Smooth muscle cell (in vitro differentiated cells): ENCODE measurements around the gene CYP26B1. TPM values are rescaled to one million over a fixed set of nuclear protein-coding genes. Genes with fewer than 3 reads are reported as not detected.

Experiments
- DNase-seq: peaks from one replicate; lab custom pipeline; 2025; ENCODE audit not compliant: unreplicated experiment; lab: John Stamatoyannopoulos, UW
- H2AFZ ChIP-seq: fragments of 200-600 bp; sonication (generic); 2 replicates; pipeline ENCODE4 v1.6.0; 2016; ENCODE audit warnings: antibody characterized with exemption, low read depth, mild to moderate bottlenecking
- H3F3A ChIP-seq: fragments of 200-600 bp; sonication (generic); 2 replicates; pipeline ENCODE4 v1.6.0; 2017; ENCODE audit warnings: antibody characterized with exemption, low read depth
- H3K27ac ChIP-seq: fragments of 200-600 bp; sonication (generic); 2 replicates; pipeline ENCODE4 v1.5.1; 2016; ENCODE audit warnings: low read depth, mild to moderate bottlenecking
- H3K27me3 ChIP-seq: fragments of 200-600 bp; sonication (generic); 2 replicates; pipeline ENCODE4 v1.6.1; 2016; ENCODE audit warnings: low read depth, mild to moderate bottlenecking
- H3K36me3 ChIP-seq: fragments of 200-600 bp; sonication (generic); 2 replicates; pipeline ENCODE4 v1.5.1; 2016; ENCODE audit warnings: low read depth
- H3K4me1 ChIP-seq: fragments of 200-600 bp; sonication (generic); 2 replicates; pipeline ENCODE4 v1.5.1; 2016; ENCODE audit warnings: low read depth
- H3K4me2 ChIP-seq: fragments of 200-600 bp; sonication (generic); 2 replicates; pipeline ENCODE4 v1.6.0; 2016; ENCODE audit warnings: mild to moderate bottlenecking
- H3K4me3 ChIP-seq: fragments of 200-600 bp; sonication (generic); 2 replicates; pipeline ENCODE4 v1.5.1; 2016; ENCODE audit warnings: mild to moderate bottlenecking
- H3K79me2 ChIP-seq: fragments of 200-600 bp; sonication (generic); 2 replicates; pipeline ENCODE4 v1.6.0; 2016; ENCODE audit warnings: low read depth, mild to moderate bottlenecking
- H3K9ac ChIP-seq: fragments of 200-600 bp; sonication (generic); 2 replicates; pipeline ENCODE4 v1.6.0; 2016; ENCODE audit warnings: low read depth
- H3K9me3 ChIP-seq: fragments of 200-600 bp; sonication (generic); replicated peaks from 2 replicates; pipeline ENCODE4 v1.5.1; 2016; ENCODE audit warnings: low read depth
- H4K20me1 ChIP-seq: fragments of 200-600 bp; sonication (generic); 2 replicates; pipeline ENCODE4 v1.6.0; 2016; ENCODE audit warnings: low read depth
- CTCF ChIP-seq: fragments of 200-600 bp; sonication (generic); IDR thresholded peaks from 2 replicates; pipeline ENCODE4 v1.5.1; 2017; ENCODE audit warnings: borderline replicate concordance, mild to moderate bottlenecking, antibody characterized with exemption; ENCODE audit not compliant: insufficient read depth, poor library complexity, severe bottlenecking
- WGBS: methylation state at CpG from one replicate; pipeline ENCODE4 v1.1.7; 2016; ENCODE audit warnings: low lambda C conversion rate; 5-methylcytosine and 5-hydroxymethylcytosine counted together
- polyA plus RNA-seq: library from polyadenylated mRNA; unstranded; fragments of >200 nt; fragmentation: Nextera tagmentation; extraction: Ambion mirVana; gene quantifications from 2 replicates; pipeline ENCODE4 v1.2.1, GENCODE V29; 2016
- total RNA-seq: library from RNA; depleted of rRNA; stranded (reverse); fragments of >200 nt; gene quantifications from 2 replicates; pipeline ENCODE4 v1.2.3, GENCODE V29; 2014

The CYP26B1 gene
- total and polyA plus RNA-seq, 2 experiments from 2014 or later = 0.48 to 1.1 TPM

- TF ChIP-seq CTCF = no peak
- no peak overlapping the region for H3K4me3 ChIP-seq
- no peaks in the 10 kb centered on the region for H3F3A ChIP-seq
- H3K27me3 ChIP-seq = no peaks in the 10 kb centered on the region
- H3K36me3 ChIP-seq = no peaks in the 10 kb centered on the region
- H2AFZ ChIP-seq = no peak overlapping the region
- no peaks in the 10 kb centered on the region for H3K9me3 ChIP-seq
- H4K20me1 ChIP-seq = no peaks in the 10 kb centered on the region
- no peak overlapping the region for H3K9ac ChIP-seq
- no peak for DNase-seq
- no peaks in the 10 kb centered on the region for H3K79me2 ChIP-seq
- H3K4me2 ChIP-seq = no peak overlapping the region
- no peaks in the 10 kb centered on the region for H3K4me1 ChIP-seq
- 90% methylated on average over 2 of the region's 2 CpGs for WGBS
- no peak overlapping the region for H3K27ac ChIP-seq
Observed at GRCh38 chr2:72085513-72085912, 62.1 kb downstream of the CYP26B1 start.

DNA sequence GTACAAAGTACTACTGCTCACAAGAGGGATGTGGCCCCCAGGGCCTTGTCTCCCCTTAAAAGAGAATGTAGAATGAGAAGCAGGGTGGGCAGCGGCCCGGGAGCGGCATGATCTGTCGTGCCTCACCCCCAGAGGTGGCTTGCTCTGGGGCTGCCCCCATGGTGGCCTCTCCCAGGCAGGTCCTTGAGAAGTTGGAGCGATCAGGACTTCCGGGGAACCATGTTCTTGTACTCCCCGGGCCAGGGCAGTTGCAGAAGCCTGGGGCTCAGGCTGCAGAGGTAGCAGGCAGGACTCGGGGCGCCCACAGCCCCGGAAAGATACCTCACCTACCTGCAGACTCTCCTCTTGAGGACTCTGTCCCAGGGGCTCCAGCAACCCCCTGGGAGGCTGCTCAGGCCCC is 62.6 kb downstream of the CYP26B1 start:
- no peak for TF ChIP-seq CTCF
- H3K9me3 ChIP-seq = no peaks in the 10 kb centered on the region
- H3K27me3 ChIP-seq = no peaks in the 10 kb centered on the region
- no peaks in the 10 kb centered on the region for H3K79me2 ChIP-seq
- no peak overlapping the region for H3K27ac ChIP-seq
- H3F3A ChIP-seq = no peaks in the 10 kb centered on the region
- H3K36me3 ChIP-seq = no peaks in the 10 kb centered on the region
- no peaks in the 10 kb centered on the region for H3K4me1 ChIP-seq
- DNase-seq = no peak
- no peaks in the 10 kb centered on the region for H4K20me1 ChIP-seq
- 94% methylated on average over 10 of the region's 10 CpGs for WGBS
- H3K9ac ChIP-seq = no peak overlapping the region
- no peak overlapping the region for H2AFZ ChIP-seq
- H3K4me3 ChIP-seq = no peak overlapping the region
- H3K4me2 ChIP-seq = no peak overlapping the region

GRCh38 chr2:72084584-72084976 is 63.1 kb downstream of the CYP26B1 start:
- TF ChIP-seq CTCF = no peak
- H3K4me2 ChIP-seq = no peak overlapping the region
- H3K4me1 ChIP-seq = no peaks in the 10 kb centered on the region
- no peaks in the 10 kb centered on the region for H3K9me3 ChIP-seq
- no peaks in the 10 kb centered on the region for H4K20me1 ChIP-seq
- H2AFZ ChIP-seq = no peak overlapping the region
- no peak overlapping the region for H3K9ac ChIP-seq
- WGBS = 57% methylated on average over 6 of the region's 6 CpGs
- no peak overlapping the region for H3K4me3 ChIP-seq
- no peak overlapping the region for H3K27ac ChIP-seq
- H3K36me3 ChIP-seq = no peaks in the 10 kb centered on the region
- DNase-seq = no peak
- no peaks in the 10 kb centered on the region for H3K79me2 ChIP-seq
- H3K27me3 ChIP-seq = no peaks in the 10 kb centered on the region
- H3F3A ChIP-seq = no peaks in the 10 kb centered on the region

GRCh38 chr2:72083751-72084583 is 63.7 kb downstream of the CYP26B1 start:
- Histone ChIP-seq H3K36me3 (no peaks in the 10 kb centered on the region), H3K4me3 (no peak overlapping the region), H4K20me1 (no peaks in the 10 kb centered on the region), H3K9me3 (no peaks in the 10 kb centered on the region), H3K9ac (no peak overlapping the region), H3K4me2 (no peak overlapping the region), H3F3A (no peaks in the 10 kb centered on the region), H3K79me2 (no peaks in the 10 kb centered on the region), H2AFZ (no peak overlapping the region), H3K27me3 (no peaks in the 10 kb centered on the region), H3K4me1 (no peaks in the 10 kb centered on the region), H3K27ac (no peak overlapping the region)
- WGBS = 86% methylated on average over 22 of the region's 24 CpGs
- no peak for TF ChIP-seq CTCF
- DNase-seq = no peak
